ENCODE data around the gene ZNF394.

The ZNF394 gene

GRCh38 chr7:99476107-99476506, 24.0 kb downstream of the ZNF394 start:
- in situ Hi-C loops (cut with HindIII; ENCODE audit: low sequenced_read_pairs): no loop called here
- no peak overlapping the region for H3K4me3 ChIP-seq (ENCODE audit: low read depth, low read length)
- TF ChIP-seq, protein P1, sequence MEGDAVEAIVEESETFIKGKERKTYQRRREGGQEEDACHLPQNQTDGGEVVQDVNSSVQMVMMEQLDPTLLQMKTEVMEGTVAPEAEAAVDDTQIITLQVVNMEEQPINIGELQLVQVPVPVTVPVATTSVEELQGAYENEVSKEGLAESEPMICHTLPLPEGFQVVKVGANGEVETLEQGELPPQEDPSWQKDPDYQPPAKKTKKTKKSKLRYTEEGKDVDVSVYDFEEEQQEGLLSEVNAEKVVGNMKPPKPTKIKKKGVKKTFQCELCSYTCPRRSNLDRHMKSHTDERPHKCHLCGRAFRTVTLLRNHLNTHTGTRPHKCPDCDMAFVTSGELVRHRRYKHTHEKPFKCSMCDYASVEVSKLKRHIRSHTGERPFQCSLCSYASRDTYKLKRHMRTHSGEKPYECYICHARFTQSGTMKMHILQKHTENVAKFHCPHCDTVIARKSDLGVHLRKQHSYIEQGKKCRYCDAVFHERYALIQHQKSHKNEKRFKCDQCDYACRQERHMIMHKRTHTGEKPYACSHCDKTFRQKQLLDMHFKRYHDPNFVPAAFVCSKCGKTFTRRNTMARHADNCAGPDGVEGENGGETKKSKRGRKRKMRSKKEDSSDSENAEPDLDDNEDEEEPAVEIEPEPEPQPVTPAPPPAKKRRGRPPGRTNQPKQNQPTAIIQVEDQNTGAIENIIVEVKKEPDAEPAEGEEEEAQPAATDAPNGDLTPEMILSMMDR (IDR thresholded peaks at IDR 0.05; ENCODE audit: low read depth, low read length): no peak
- DNase-seq (ENCODE audit: low read depth, low spot score): no peak

- DNase-seq (ENCODE audit: low read depth, low spot score): peak; percentile 75
- TF ChIP-seq, protein P1 (IDR thresholded peaks at IDR 0.05; ENCODE audit: low read depth, low read length): no peak
- in situ Hi-C loops (cut with HindIII; ENCODE audit: low sequenced_read_pairs): no loop called here
- H3K4me3 ChIP-seq (ENCODE audit: low read depth, low read length): peak overlapping the region; percentile 91
Measured at GRCh38 chr7:99473315-99473596, 26.8 kb downstream of the ZNF394 start.

GRCh38 chr7:99472561-99473314, 27.3 kb downstream of the ZNF394 start, which contains the start of gene ZNF789:
ZNF789 (plus strand) TSS chr7:99472890; CDS start chr7:99476457, 3,567 bp downstream.
- DNase-seq (ENCODE audit: low read depth, low spot score): peak; percentile 98
- TF ChIP-seq, protein P1 (IDR thresholded peaks at IDR 0.05; ENCODE audit: low read depth, low read length): no peak
- in situ Hi-C loops (cut with HindIII; ENCODE audit: low sequenced_read_pairs): no loop called here
- H3K4me3 ChIP-seq (ENCODE audit: low read depth, low read length): peak within 1 kb of the TSS; percentile 91

- in situ Hi-C loops (cut with HindIII; ENCODE audit: low sequenced_read_pairs): no loop called here
- no peak overlapping the region for H3K4me3 ChIP-seq (ENCODE audit: low read depth, low read length)
- no peak for DNase-seq (ENCODE audit: low read depth, low spot score)
- TF ChIP-seq, protein P1 (IDR thresholded peaks at IDR 0.05; ENCODE audit: low read depth, low read length): no peak
Measured at GRCh38 chr7:99469381-99470065, 30.6 kb downstream of the ZNF394 start.

GRCh38 chr7:99468336-99468918, 31.7 kb downstream of the ZNF394 start:
- in situ Hi-C loops (cut with HindIII; ENCODE audit: low sequenced_read_pairs): no loop called here
- TF ChIP-seq, protein P1 (IDR thresholded peaks at IDR 0.05; ENCODE audit: low read depth, low read length): no peak
- no peak overlapping the region for H3K4me3 ChIP-seq (ENCODE audit: low read depth, low read length)
- DNase-seq (ENCODE audit: low read depth, low spot score): no peak

GRCh38 chr7:99465421-99465768, 34.7 kb downstream of the ZNF394 start:
- no peak for DNase-seq (ENCODE audit: low read depth, low spot score)
- peak overlapping the region; percentile 75 for H3K4me3 ChIP-seq (ENCODE audit: low read depth, low read length)
- in situ Hi-C loops (cut with HindIII; ENCODE audit: low sequenced_read_pairs): no loop called here
- TF ChIP-seq, protein P1 (IDR thresholded peaks at IDR 0.05; ENCODE audit: low read depth, low read length): no peak

Data from astrocyte of the spinal cord (primary cell).